HG02981 (cell line): ENCODE measurements around the gene SRRM2.

Source experiments
- ATAC-seq: cut with Tn5 transposase; IDR thresholded peaks from one replicate; pipeline ENCODE4 v1.9.1; 2021; ENCODE audit warnings: mild to moderate bottlenecking, moderate library complexity; ENCODE audit not compliant: unreplicated experiment

SRRM2 gene

GRCh38 chr16:2752035-2752849 lies at the start of gene SRRM2:
TSS of gene SRRM2 (plus strand) at chr16:2752638. CDS start at chr16:2756365, 3,727 bp downstream.
- peak; percentile 78 for ATAC-seq

GRCh38 chr16:2702871-2703745 lies 49.3 kb upstream of the SRRM2 start:
- ATAC-seq = no peak

- ATAC-seq = no peak
Observed at GRCh38 chr16:2704166-2704982, 48.1 kb upstream of the SRRM2 start.

- no peak for ATAC-seq
Observed at GRCh38 chr16:2704983-2705275, 47.5 kb upstream of the SRRM2 start.

- ATAC-seq = no peak
Observed at GRCh38 chr16:2705351-2705750, 47.1 kb upstream of the SRRM2 start.

- no peak for ATAC-seq
Observed at GRCh38 chr16:2706085-2706484, 46.4 kb upstream of the SRRM2 start.

GRCh38 chr16:2706611-2707311 lies 45.7 kb upstream of the SRRM2 start:
- no peak for ATAC-seq

GRCh38 chr16:2707368-2708289 lies 44.8 kb upstream of the SRRM2 start:
- no peak for ATAC-seq

- ATAC-seq = no peak
Observed at GRCh38 chr16:2708290-2708639, 44.2 kb upstream of the SRRM2 start.

- ATAC-seq = no peak
Observed at GRCh38 chr16:2708955-2709587, 43.4 kb upstream of the SRRM2 start.

GRCh38 chr16:2709588-2709984 lies 42.9 kb upstream of the SRRM2 start:
- no peak for ATAC-seq

- no peak for ATAC-seq
Observed at GRCh38 chr16:2710021-2710710, 42.3 kb upstream of the SRRM2 start.

GRCh38 chr16:2710711-2711231 lies 41.7 kb upstream of the SRRM2 start:
- ATAC-seq = no peak

- ATAC-seq = no peak
Observed at GRCh38 chr16:2711370-2712062, 40.9 kb upstream of the SRRM2 start.

- no peak for ATAC-seq
Observed at GRCh38 chr16:2712063-2712441, 40.4 kb upstream of the SRRM2 start.

GRCh38 chr16:2712546-2712945 lies 39.9 kb upstream of the SRRM2 start:
- no peak for ATAC-seq

GRCh38 chr16:2713523-2713922 lies 38.9 kb upstream of the SRRM2 start:
- ATAC-seq = no peak
